Stimulated activated CD4-positive, alpha-beta T cell treated with anti-CD3 and anti-CD28 coated beads, Interleukin-1b, Interleukin-23, amount 100 ng/mL, for 24 hours (primary cell): Measurements from ENCODE around the gene C1orf198.

Experiments used
- DNase-seq, 4 experiments: peaks; one replicate each; pipeline ENCODE4 v3.0.0-alpha.2; 2020; ENCODE audit warnings: low read depth in 4 of 4, low spot score in 1 of 4

C1orf198 gene

DNA sequence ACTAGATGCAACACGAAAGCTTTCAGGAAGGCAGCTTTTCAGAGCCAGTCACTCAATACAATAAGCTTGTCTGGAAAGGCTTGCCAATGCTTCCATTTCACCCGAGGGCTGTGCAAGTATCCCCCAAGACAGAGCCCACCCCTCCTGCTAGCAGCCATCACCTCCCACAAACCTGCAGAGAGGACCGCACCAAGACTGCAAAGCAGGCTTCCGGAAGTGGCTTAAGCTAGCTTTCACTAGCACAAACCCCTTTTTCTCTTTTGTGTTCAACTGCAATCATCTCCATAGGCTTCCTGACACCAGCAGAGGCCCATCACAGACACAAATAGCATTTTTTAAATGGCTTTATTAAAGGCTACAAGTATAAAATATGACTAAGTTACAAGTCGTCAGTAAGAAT is 31.5 kb downstream of the C1orf198 start:
- no peak for DNase-seq

DNA sequence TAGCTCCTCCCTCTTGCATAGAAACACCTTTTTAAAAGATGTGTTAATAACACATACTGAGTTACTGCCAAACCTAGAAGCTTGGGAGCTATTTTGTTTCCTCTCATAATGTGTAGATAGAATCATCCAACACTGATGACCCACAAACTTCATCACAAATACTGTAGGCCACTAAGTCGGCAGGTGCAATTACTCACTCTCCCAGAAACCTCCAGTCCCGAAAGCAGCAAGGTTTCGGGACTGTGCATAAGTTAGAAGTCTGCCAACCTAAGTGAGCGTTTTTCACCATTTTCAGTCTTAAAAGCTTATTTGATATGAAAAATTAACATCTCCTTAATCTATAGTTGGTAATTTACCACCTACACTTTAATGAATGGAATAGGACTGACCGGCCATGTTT is 32.0 kb downstream of the C1orf198 start:
- no peak for DNase-seq

DNA sequence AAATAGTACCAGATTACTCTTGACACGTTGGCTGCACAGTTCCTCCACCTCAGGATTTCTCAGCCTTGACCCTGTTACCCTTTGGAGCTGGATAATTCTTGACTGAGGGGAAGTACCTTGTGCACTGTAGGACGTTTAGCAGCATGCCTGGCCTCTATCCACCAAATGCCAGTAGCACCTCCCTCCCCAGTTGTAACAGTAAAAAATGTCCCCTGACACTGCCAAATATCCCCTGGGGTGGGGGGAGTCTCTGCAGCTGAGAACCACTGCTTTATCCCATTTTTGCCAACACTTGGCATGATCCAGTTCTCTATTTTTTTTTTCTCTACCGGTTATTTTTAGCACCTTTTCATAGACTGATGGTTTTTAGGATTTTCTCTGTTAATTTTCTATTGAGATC is 34.0 kb downstream of the C1orf198 start:
- DNase-seq = no peak

DNA sequence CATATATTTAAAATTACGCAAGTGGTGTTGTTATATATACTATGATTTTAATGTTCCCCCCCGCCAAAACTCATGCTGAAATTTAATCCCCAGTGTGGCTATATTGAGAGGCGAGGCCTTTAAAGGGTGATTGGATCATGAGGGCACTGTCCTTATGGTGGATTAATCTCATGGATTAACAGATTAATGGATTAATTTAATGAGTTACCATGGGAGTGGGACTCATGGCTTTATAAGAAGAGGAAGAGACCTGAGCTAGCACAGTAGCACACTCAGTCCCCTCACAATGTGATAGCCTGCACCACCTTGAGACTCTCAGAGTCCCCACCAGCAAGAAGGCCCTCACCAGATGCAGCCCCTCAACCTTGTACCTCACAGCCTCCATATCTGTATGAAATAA is 34.8 kb downstream of the C1orf198 start:
- DNase-seq = no peak

DNA sequence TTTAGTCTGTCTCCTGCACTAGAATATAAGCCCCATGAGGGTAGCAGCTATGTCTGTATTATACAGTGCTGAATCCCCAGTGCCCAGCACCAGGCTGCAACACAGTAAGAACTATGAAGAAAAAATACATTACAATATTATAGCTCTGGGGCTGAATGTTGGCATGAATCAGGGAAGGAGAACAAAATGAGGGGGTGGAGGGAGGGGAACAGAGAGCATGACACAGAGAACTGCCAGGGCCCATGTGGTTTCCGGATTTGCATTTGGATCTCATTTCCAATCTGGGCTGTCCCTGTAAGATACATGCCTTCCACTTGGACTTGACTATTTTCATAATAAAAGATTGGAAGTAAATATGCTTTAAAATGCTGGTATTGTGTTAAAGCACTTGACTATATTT is 35.8 kb downstream of the C1orf198 start:
- no peak for DNase-seq

DNA sequence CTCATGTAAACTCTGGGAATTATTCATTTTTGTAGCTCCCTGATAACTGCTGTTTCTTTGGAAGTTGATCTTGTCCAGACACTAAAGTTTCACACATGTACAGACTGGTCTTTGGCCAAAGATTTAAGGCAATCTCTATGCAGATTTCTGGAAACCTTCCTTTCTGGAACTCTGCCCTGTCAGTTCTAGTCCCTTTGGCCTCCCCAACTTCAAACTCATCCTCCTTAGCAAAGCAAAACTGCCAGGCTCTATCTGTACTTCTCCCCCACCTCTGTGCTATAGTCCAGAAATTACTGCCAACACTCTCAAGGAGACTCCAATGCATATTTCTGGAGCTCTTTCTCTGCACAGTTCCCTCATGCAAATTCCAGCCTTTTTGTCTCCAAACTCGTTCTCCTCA is 36.5 kb downstream of the C1orf198 start:
- DNase-seq = no peak

DNA sequence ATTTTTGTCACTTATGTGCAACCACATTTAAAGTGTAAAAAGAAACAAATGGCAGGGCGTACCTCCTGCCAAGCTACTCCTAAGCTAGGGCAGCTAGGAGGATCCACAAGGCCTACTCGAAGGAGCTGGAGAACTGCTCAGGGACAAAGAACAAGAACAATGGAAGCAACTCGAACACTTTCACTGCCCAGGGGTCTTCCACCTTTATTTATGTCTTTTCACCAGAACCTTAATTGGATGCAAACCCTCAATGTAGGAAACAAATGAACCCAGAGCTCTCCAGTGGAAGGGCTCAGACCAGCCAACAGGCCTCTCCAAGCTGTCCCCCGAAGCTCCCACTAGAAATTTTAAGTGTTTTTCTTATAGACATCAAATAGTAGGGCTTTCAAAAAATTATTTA is 39.9 kb downstream of the C1orf198 start:
- no peak for DNase-seq

DNA sequence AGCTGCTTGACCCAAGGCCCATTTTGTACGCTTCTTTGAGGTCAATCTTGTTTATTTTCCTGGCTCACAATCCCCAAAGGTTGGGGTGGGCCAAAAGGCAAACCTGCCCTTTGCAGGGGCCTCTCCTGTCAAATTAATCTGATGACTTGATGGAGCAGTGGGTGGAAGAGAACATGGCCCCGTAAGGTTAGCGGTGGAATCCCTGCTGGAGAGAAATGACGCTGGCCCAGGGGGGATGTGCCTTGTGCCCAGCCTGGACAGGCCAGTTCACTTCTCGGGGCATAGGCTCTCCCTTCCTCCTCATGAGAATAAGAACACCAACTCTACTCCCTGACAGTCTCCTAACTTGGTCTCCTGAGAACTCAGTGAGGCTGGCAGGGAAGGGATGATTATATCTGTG is 40.5 kb downstream of the C1orf198 start:
- no peak for DNase-seq

DNA sequence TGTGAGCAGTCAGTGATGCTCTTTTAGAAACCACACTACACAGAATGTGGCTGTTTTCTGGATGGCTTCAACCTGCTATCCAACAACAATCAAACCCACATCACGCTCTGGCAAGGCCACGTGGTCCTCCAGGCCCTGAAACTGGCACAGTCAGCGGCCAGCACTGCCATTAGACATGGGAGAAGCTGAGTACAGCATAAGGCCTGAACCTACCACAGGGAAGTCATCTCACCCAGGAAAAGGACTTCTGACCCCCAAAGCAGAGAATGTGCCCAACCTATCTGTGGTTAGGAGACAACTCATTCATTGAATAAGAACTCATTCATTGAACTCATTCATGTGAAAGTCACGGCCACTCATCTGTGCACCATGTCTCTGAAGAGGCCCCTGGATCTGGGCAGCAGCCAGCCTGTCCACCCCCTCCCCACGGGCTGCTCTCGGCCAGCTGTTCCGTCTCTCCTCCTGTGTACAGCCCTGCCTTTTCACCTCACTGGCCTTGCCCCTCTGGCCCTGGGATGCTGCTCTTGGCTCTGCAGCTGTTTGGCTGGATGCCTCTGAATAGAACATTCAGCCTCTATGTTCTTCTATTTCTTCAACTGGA is 41.1 kb downstream of the C1orf198 start:
- DNase-seq = no peak

DNA sequence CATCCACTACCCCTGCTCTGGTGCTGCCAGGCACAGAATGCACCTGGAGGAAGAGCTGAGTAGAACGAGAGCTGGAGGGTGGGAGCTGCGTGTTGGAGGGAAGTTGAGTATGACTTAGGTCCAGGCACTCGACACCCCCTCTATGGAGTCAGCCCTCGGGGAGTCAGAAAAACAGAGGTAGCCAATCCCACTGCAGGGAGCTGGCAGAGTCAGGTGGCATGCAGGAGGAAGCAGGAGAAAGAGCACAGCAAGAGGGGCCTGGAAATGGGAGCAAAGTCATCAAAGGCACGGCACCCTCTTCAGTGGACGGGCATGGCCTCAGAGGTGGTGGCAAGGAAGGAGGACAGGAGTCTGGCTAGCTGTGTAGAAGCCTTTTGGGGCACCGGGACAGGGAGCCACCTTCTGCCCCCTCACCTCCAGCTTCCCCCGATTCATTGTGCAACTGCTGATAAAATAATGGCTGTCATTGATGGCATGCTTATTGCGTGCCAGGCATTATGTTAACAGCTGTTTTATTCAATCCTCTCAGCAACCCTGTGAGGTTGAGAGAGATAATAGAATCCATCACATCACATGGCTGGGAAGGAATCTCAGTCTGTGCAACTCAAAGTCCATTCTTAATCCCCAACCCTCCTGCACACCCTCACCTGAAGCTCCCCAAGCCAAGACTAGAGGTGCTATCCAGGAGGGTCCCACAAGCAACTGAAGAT is 42.0 kb downstream of the C1orf198 start:
- no peak for DNase-seq

DNA sequence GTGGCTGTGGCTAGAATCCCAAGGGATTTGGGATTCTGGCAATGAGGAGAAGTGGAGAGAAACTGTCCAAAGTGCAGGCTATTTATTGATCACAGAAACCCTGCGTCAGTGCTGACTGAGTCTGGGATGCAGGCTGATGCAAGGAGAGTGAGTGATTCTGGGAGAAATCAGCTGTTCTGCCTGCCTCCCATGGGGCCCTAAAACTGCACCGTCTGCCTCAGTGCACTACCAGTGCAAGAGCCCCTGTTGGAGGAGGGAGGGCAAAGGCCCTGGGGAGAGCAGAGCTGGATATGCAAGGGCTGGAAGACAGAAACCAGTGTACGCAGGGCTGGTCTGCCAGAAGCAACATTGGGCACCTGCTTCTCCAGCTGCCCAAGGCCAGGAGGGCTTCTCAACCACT is 42.6 kb downstream of the C1orf198 start:
- no peak for DNase-seq

DNA sequence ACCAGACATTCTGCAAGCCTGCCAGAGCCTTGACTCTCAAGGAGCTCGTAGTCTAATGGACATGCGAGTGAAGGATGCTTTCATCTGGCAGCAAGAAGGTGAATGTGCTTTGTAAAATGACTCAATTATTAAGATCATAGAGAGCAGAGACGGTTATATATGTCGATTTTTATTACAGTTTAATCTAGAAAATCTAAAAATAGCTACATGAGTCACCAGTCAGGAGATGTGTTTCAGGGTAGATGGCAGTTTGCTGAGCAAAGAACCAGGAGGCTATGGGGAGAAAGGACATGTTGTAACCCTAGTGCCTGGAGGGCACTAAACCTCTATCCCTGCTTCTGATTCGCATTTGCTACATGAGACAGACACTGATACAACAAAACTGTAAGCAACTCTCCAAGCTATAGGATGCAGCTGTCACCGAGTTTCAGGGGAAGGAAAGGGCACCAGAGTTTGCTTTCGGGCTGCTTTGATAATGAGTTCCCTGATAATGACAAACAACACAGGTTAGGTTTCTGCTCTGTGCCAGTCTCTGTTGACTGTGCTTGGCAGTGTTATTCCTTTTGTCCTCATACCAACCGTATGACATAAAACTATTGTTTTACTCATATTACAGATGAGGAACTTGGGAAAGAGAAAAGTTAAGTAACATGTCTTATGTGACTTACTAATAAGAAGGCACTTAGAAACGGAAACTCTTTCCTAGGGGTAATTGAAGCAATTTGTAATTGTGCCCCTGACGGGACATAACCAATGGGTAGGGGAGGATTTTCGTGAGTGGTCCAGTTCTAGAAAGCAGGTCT is 43.2 kb downstream of the C1orf198 start:
- DNase-seq = no peak

DNA sequence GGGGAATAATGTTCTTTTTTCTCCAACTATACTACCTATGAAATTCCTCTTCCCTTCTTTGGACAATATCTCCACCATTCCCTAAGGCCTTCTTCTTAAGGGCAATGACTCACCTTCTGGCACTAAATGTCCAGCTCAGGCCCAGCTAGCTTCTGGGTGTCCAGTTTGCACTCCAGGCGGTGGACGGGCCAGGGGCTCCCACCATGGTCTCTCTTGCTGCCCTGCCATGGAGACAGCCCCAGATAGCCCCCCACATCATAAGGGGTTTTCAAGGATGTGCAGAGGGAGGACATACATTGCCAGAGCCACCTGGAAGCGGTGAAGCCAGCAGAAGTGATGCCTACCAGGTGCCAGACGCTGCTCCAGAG is 43.8 kb downstream of the C1orf198 start:
- no peak for DNase-seq

DNA sequence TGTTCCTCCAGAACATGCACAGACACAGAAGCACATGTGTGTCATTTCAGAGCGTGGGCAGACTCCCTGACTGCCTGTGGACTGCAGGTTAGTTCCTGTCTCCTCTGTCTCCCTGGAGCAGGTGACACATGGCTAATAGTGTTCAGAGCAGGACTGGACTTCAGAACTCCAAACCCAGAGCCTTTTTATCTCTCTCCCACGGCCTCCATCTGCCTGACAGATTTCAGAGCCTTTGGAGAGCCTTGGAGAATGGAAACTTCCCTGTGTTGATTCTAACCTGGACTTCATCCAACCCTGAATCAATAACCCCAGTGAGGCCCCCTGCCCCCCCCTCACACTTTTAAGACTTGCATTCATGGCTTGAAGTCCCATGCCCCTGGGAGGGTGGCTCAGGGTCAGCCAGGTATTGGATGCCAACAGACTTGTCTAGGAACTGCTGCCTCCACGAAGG is 44.4 kb downstream of the C1orf198 start:
- DNase-seq = no peak

DNA sequence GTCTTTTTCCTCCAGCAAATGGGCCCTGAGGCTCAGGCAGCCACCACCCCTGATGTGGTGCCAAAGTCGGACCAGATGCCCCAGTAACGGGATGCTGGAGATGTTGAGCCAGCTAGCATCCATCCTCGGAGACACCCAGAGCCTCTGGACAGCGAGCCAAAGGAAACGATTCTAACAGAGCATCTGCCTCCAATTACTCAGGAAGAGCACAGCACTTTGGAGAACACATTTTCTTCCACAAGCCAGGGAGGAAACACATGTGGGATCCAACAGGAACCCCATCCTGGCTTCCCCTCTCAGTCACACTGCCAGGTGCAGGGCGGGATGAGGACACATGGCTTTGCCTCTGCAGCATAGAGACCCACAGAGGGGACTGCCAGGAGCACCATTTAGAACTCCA is 44.9 kb downstream of the C1orf198 start:
- no peak for DNase-seq

DNA sequence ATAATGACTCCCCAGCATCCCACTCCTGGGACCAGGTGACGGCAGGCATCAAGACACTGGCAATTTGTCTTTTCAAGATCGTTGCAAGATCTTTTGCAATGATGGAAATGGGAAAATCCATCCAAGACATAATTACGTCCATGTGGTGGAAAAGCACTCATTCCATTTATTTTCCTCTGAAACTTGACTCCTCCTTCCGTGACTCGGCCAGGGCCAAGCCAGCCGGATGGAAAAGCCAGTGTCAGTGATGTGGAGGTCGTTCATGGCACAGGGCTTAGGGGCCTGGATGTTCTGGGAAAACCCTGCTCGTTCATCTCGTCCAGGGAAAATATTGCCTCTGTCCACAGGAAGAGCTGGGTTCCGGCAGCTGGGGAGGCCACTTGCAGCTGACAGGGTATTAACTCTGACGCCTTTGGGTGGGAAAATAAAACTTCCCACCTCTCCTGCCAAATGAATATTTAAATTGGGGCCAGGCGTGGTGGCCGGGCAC is 46.2 kb downstream of the C1orf198 start:
- DNase-seq = no peak

DNA sequence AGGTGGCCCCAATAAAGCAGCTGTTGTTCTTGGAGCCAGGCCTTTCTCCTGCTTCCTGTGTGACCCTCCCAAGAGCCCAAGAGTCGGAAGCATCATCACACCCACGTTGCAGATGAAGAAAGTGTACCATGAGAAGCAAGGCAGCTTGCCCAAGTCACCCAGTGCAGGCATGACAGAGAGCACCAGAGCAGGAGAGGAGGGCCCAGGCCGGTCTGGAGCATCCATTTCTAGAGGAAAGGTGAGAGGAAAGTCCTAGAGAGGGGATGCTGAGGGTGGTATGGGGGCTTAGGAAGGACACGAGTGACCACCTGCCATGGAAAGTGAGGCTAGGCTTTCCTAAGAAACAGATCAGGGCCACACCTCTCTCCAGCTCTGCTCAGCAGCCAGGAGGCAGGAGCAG is 47.0 kb downstream of the C1orf198 start:
- no peak for DNase-seq

DNA sequence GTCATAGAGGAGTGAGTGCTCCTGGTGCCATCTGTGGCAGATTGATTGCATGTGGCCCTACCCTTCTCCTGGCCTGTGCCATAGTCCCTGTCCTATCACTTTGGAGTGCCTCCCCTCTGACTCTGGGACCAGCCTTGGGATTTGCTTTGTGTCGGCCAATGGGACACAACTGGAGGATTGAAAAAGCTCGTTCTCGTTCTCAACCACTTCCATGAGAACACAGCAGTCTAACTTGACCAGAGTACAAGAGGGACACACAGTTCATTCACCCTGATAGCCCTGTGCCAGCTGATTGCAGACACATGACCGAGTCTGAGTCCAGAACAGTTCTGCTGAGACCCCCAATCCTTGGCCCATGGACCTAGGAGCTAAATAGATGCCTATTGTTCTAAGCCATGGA is 47.8 kb downstream of the C1orf198 start:
- no peak for DNase-seq

DNA sequence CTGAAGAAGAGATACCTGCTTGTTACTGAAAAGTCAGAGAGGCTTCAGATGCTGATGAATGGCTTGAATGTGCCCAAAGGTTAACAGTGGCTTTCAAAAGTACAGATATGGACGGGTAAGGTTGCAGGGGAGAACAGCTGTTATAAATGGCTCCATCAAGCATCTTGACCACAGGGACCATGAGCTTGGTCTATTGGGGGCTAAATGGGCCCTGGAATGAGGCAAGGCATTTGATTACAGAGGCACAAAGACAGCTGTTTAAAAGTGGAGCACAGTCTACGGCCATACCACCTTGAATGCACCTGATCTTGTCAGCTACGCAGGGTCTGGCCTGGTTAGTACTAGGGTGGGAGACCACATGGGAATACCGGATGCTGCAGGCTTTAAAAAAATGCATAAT is 48.3 kb downstream of the C1orf198 start:
- DNase-seq = no peak

DNA sequence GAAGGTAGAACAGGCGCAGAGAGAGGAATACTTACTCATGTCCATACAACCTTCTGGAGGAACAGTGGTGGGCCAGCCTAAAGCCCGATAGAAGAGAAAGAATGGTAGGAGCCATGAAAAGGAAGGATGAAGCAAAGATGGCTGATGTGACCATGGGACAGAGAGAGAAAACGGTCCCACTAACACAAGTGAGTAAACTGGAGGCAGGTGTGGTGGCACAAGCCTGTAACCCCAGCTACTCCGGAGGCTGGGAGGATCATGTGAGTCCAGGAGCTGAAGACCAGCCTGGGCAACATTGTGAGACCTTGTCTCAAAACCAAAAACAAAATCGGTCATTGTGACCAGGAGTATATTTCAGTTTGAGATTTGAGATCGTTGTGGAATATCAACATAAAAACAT is 49.4 kb downstream of the C1orf198 start:
- no peak for DNase-seq

DNA sequence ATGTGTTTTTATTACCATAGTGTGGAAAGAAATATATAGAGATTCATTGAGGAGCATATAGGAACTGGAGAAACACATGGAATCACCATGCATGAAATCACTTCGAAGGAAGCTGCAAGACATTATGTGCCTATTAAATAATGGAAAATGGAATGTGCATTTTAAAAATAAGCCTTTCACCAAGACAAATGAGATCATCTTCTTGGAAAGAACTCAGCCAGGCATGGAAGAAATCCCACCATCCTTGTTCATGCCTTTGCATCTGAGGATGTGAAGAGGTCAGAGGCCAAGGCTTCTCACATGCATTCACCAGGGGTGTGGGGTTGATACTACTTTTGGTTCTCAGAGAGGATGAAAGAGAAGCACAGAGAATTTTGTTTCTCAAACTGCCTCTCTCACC is 50.0 kb downstream of the C1orf198 start:
- no peak for DNase-seq

DNA sequence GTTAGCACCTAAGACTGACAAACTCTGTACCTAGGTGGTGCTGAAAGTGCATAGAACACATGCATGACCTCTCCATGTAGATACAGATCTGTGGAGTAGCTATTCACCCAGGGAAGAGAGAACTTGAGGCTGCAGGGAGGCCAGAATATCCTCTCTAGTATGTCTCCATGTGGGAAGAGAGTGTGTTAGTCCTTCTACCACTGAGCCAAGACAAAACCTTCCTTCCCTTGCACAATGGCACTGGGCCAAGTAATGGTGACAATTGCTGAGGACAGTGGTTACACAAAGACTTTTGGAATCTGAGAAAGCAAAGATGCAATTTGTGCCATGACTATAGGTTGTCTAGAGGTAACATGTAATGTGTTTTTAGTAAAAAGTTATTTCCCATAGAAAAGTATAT is 52.3 kb downstream of the C1orf198 start:
- no peak for DNase-seq
